HepG2 (cell line): ENCODE results near the gene SIGLEC7. TPM values are rescaled to one million over a fixed set of nuclear protein-coding genes. Genes with fewer than 3 reads are reported as not detected.

ENCODE experiments used
- ATAC-seq: fragments of 200-7000 bp; cut with Tn5 transposase; 3 replicates; pipeline ENCODE4 v1.9.1; 2020; ENCODE audit warnings: mild to moderate bottlenecking, moderate library complexity
- BruUV-seq: library from RNA; stranded (reverse); fragments of 400-500 nt; replicated peaks from 2 replicates; lab custom pipeline; 2021; lab: Mats Ljungman, UMichigan
- CTCF ChIA-PET: fragments of 300-600 bp; formaldehyde crosslinking; extraction: SDS; loops from one replicate; lab custom pipeline; 2021; ENCODE audit warnings: low total read pairs, inconsistent platforms, low intra/inter-chr PET ratio; lab: Yijun Ruan, JAX
- POLR2A ChIA-PET: fragments of 350-600 bp; sonication (Branson Sonifier 250); formaldehyde crosslinking; loops from one replicate; lab custom pipeline; 2020; ENCODE audit warnings: antibody characterized with exemption, inconsistent platforms; lab: Yijun Ruan, JAX
- DNase-seq: peaks from one replicate; pipeline ENCODE4 v3.0.0-alpha.2; 2015; ENCODE audit warnings: low spot score
- FAIRE-seq: peaks from 3 replicates; lab custom pipeline; 2011; peaks lifted over from hg19 to GRCh38; lab: Jason Lieb, UNC
- H2AFZ ChIP-seq: one replicate; pipeline ENCODE4 v1.6.1; 2011; ENCODE audit warnings: low read length, inconsistent platforms
- H3K27ac ChIP-seq: fragments of 300-600 bp; 3 replicates; pipeline ENCODE4 v1.8.0; 2011; ENCODE audit warnings: mixed run types, mild to moderate bottlenecking, mixed read lengths, low read length, inconsistent platforms; ENCODE audit not compliant: insufficient read depth; ENCODE audit errors: extremely low read length
- H3K27me3 ChIP-seq, 2 experiments: fragments of 200-600 bp in 1 of 2; 2 replicates in 1 of 2; 3 replicates in 1 of 2; pipeline versions ENCODE4 v1.6.0 to v1.8.0; 2011; ENCODE audit warnings: low read length in 2 of 2, mild to moderate bottlenecking in 2 of 2, moderate library complexity in 2 of 2, inconsistent platforms in 1 of 2; ENCODE audit not compliant: insufficient read depth in 2 of 2, control insufficient read depth in 1 of 2
- H3K36me3 ChIP-seq, 2 experiments: fragments of 200-600 bp in 1 of 2; replicated peaks in 1 of 2; 2 replicates in 1 of 2; 3 replicates in 1 of 2; pipeline versions ENCODE4 v1.5.1 to v1.8.0; 2011; ENCODE audit warnings: low read length in 2 of 2, inconsistent platforms in 1 of 2; ENCODE audit not compliant: insufficient read depth in 2 of 2, control insufficient read depth in 1 of 2
- H3K4me1 ChIP-seq: 2 replicates; pipeline ENCODE4 v1.5.1; 2012; ENCODE audit warnings: low read length, inconsistent platforms; ENCODE audit not compliant: insufficient read depth
- H3K4me2 ChIP-seq: 2 replicates; pipeline ENCODE4 v1.6.0; 2011; ENCODE audit warnings: low read depth, low read length, inconsistent platforms
- H3K4me3 ChIP-seq, 3 experiments: fragments of 200-600 bp in 1 of 3; sonication (generic), shearing (Covaris generic) in 1 of 3; replicated peaks in 1 of 3; 2 replicates each; pipeline ENCODE4 v1.5.1; 2011 to 2016; ENCODE audit warnings: low read length in 3 of 3, inconsistent platforms in 2 of 3, low read depth in 2 of 3, mild to moderate bottlenecking in 2 of 3, control low read depth in 1 of 3, mixed read lengths in 1 of 3; ENCODE audit not compliant: insufficient read depth in 1 of 3
- H3K79me2 ChIP-seq: one replicate; pipeline ENCODE4 v1.6.1; 2011; ENCODE audit warnings: low read length, inconsistent platforms; ENCODE audit not compliant: insufficient read depth
- H3K9ac ChIP-seq: 2 replicates; pipeline ENCODE4 v1.6.0; 2011; ENCODE audit warnings: mild to moderate bottlenecking, low read depth, low read length, inconsistent platforms; ENCODE audit not compliant: insufficient read depth
- H3K9me3 ChIP-seq: 2 replicates; pipeline ENCODE4 v1.5.1; 2012; ENCODE audit warnings: mild to moderate bottlenecking, low read length
- H4K20me1 ChIP-seq: 2 replicates; pipeline ENCODE4 v1.6.0; 2011; ENCODE audit warnings: inconsistent platforms, mild to moderate bottlenecking, low read length, moderate library complexity; ENCODE audit not compliant: insufficient read depth
- BRD4 ChIP-seq: sonication (generic); formaldehyde crosslinking; IDR thresholded peaks from 2 replicates; pipeline ENCODE4 v1.4.0; 2020; ENCODE audit warnings: missing genetic modification reagents
- CBX1 ChIP-seq: IDR thresholded peaks from one replicate; pipeline ENCODE4 v1.6.1; 2016; ENCODE audit warnings: antibody characterized with exemption, low read depth
- CHCHD3 ChIP-seq: sonication (generic); formaldehyde crosslinking; IDR thresholded peaks from 2 replicates; pipeline ENCODE4 v1.8.0; 2022; ENCODE audit warnings: mild to moderate bottlenecking, missing genetic modification reagents, moderate library complexity
- DPF2 ChIP-seq: sonication (generic); formaldehyde crosslinking; IDR thresholded peaks from 2 replicates; pipeline ENCODE4 v1.4.0; 2020; ENCODE audit warnings: mild to moderate bottlenecking, low read depth, missing genetic modification reagents, borderline replicate concordance
- HMGXB3 ChIP-seq: sonication (generic); formaldehyde crosslinking; IDR thresholded peaks from 2 replicates; pipeline ENCODE4 v1.4.0; 2020; ENCODE audit warnings: missing genetic modification reagents, borderline replicate concordance
- KDM3A ChIP-seq: IDR thresholded peaks from 2 replicates; pipeline ENCODE4 v1.6.1; 2018; ENCODE audit warnings: low read depth, missing compliant biosample characterization
- NCOA2 ChIP-seq: sonication (generic); formaldehyde crosslinking; IDR thresholded peaks from 2 replicates; pipeline ENCODE4 v1.8.0; 2022; ENCODE audit warnings: inconsistent platforms
- RAD51 ChIP-seq: fragments of 450-650 bp; IDR thresholded peaks from 2 replicates; pipeline ENCODE4 v1.6.1; 2016; ENCODE audit warnings: borderline replicate concordance
- SAFB2 ChIP-seq: sonication (generic); formaldehyde crosslinking; IDR thresholded peaks from 2 replicates; pipeline ENCODE4 v1.5.1; 2020; ENCODE audit warnings: missing genetic modification reagents, low read depth, mild to moderate bottlenecking, borderline replicate concordance
- SIX4 ChIP-seq: sonication (generic); formaldehyde crosslinking; IDR thresholded peaks from 2 replicates; pipeline ENCODE4 v1.4.0; 2020; ENCODE audit warnings: missing genetic modification reagents
- SMAD9 ChIP-seq: sonication (generic); formaldehyde crosslinking; IDR thresholded peaks from 2 replicates; pipeline ENCODE4 v1.5.1; 2020; ENCODE audit warnings: mild to moderate bottlenecking, missing genetic modification reagents
- YEATS4 ChIP-seq: sonication (generic); formaldehyde crosslinking; IDR thresholded peaks from 2 replicates; pipeline ENCODE4 v1.4.0; 2020; ENCODE audit warnings: missing genetic modification reagents, borderline replicate concordance
- ZNF251 ChIP-seq: sonication (generic); formaldehyde crosslinking; IDR thresholded peaks from 2 replicates; pipeline ENCODE4 v1.9.0; 2021; ENCODE audit warnings: mild to moderate bottlenecking, missing genetic modification reagents
- ZNF282 ChIP-seq: fragments of 450-650 bp; IDR thresholded peaks from 2 replicates; pipeline ENCODE4 v1.6.1; 2018; ENCODE audit not compliant: partially characterized antibody
- ZNF777 ChIP-seq: sonication (generic); formaldehyde crosslinking; IDR thresholded peaks from 2 replicates; pipeline ENCODE4 v1.4.0; 2020; ENCODE audit warnings: missing genetic modification reagents
- ZNF788 ChIP-seq: sonication (generic); formaldehyde crosslinking; IDR thresholded peaks from 2 replicates; pipeline ENCODE4 v1.5.0; 2020; ENCODE audit warnings: mild to moderate bottlenecking, missing genetic modification reagents, borderline replicate concordance
- WGBS: methylation state at CpG from one replicate; pipeline ENCODE4 v1.1.6; 2017; ENCODE audit warnings: low lambda C conversion rate; 5-methylcytosine and 5-hydroxymethylcytosine counted together
- in situ Hi-C: cut with HindIII; loops from 2 replicates; pipeline ENCODE4 v1.10.0; 2017; ENCODE audit warnings: low pct_unique_long_range_greater_than_20kb; ENCODE audit not compliant: extremely low pct_ligation_motif_present
- intact Hi-C: fragments of 100-400 bp; cut with micrococcal nuclease; formaldehyde crosslinking; loops from one replicate; pipeline ENCODE4 v1.10.0; 2022; ENCODE audit not compliant: unreplicated experiment
- polyA plus RNA-seq, 8 experiments: library from polyadenylated mRNA; depleted of rRNA in 3 of 8; stranded (reverse) in 7 of 8; unstranded in 1 of 8; fragments of >200 nt; fragmentation: Illumina TruSeq in 4 of 8; extraction: Trizol in 4 of 8; gene quantifications; 2 replicates each; pipeline versions ENCODE4 v1.2.1 to v1.2.3, GENCODE V29; 2011 to 2016; ENCODE audit warnings: low read depth in 4 of 8, missing spikeins in 1 of 8, mixed read lengths in 1 of 8; ENCODE audit not compliant: insufficient read depth in 1 of 8
- total RNA-seq, 5 experiments: library from RNA; depleted of rRNA; stranded (reverse); fragments of >200 nt; fragmentation: Illumina TruSeq; extraction: Trizol; gene quantifications; 2 replicates each; pipeline ENCODE4 v1.2.3, GENCODE V29; 2016; ENCODE audit warnings: low read depth in 1 of 5
- TF ChIP-seq, protein P1 (sequence below): sonication (generic); formaldehyde crosslinking; IDR thresholded peaks from 2 replicates; pipeline ENCODE4 v1.4.0; 2020; ENCODE audit warnings: missing genetic modification reagents

The SIGLEC7 gene
- total and polyA plus RNA-seq, 2 of the 13 experiments (the other 11 are each of a cell fraction or from before 2014, with no cell fraction given), result not detected

GRCh38 chr19:51101171-51101865 is 40.8 kb upstream of the SIGLEC7 start:
- Histone ChIP-seq H3K4me1 (no peaks in the 10 kb centered on the region), H3K79me2 (no peaks in the 10 kb centered on the region), H4K20me1 (0 out of 2 replicates have a peak, but pooled peaks cover 3% of the 10 kb centered on the region), H3K27ac (no peak overlapping the region), H3K36me3 (peaks cover 5 to 18% of the 10 kb centered on the region in 2 experiments; a peak in 3 of 5 replicates), H3K4me2 (no peak overlapping the region), H3K9me3 (no peaks in the 10 kb centered on the region), H3K4me3 (no peak overlapping the region), H2AFZ (no peak overlapping the region), H3K27me3 (no peaks in the 10 kb centered on the region; a peak in 1 of 5 replicates), H3K9ac (no peak overlapping the region)
- ChIA-PET CTCF (no interaction called here), POLR2A (no interaction called here)
- ATAC-seq (no peak), DNase-seq (no peak), FAIRE-seq (no peak)
- BruUV-seq, result no TSS peak
- intact Hi-C loops (loop anchor here (10.0 kb wide), 1 partner anchor 167 kb away; no protein-coding TSS in a partner anchor), in situ Hi-C loops (no loop called here)
- WGBS, result 90% methylated on average over 5 of the region's 5 CpGs
- TF ChIP-seq NCOA2 (CRISPR knock-in tag) (no peak), CBX1 (no peak), SMAD9 (CRISPR knock-in tag) (no peak), HMGXB3 (CRISPR knock-in tag) (no peak), KDM3A (CRISPR knock-in tag) (no peak), ZNF788 (CRISPR knock-in tag) (no peak), ZNF282 (no peak), BRD4 (no peak), ZNF251 (no peak), ZNF777 (no peak), YEATS4 (no peak), SIX4 (CRISPR knock-in tag) (no peak), DPF2 (CRISPR knock-in tag) (no peak), SAFB2 (CRISPR knock-in tag) (no peak), RAD51 (no peak), CHCHD3 (CRISPR knock-in tag) (no peak)
- TF ChIP-seq, protein P1, sequence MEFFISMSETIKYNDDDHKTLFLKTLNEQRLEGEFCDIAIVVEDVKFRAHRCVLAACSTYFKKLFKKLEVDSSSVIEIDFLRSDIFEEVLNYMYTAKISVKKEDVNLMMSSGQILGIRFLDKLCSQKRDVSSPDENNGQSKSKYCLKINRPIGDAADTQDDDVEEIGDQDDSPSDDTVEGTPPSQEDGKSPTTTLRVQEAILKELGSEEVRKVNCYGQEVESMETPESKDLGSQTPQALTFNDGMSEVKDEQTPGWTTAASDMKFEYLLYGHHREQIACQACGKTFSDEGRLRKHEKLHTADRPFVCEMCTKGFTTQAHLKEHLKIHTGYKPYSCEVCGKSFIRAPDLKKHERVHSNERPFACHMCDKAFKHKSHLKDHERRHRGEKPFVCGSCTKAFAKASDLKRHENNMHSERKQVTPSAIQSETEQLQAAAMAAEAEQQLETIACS, result no peak
